Activated T-helper 1 cell treated with anti-CD3 and anti-CD28 coated beads, Interleukin-12 subunit alpha, Interleukin-12 subunit beta, Interleukin-2, Interleukin-4 antibody, amounts not matched to agents 30 ng/mL and 10 ng/mL and 1 ng/mL, durations not matched to agents 14 hours and 24 hours and 36 hours (primary cell): Measurements from ENCODE around the gene LRRC51. TPM values are rescaled to one million over a fixed set of nuclear protein-coding genes. Genes with fewer than 3 reads are reported as not detected.
"Not testable (repeated sequence)": the region's sequence is repeated elsewhere in the genome, so short reads cannot be mapped to it uniquely, and the experiment has no call there.

Experiments used
- DNase-seq: peaks from one replicate; pipeline ENCODE4 v3.0.0; 2021; ENCODE audit warnings: low spot score
- H3K27ac Mint-ChIP-seq: one replicate; pipeline ENCODE4 v1.8.0; 2021; ENCODE audit warnings: mild to moderate bottlenecking, mixed read lengths
- H3K27me3 Mint-ChIP-seq: one replicate; pipeline ENCODE4 v1.8.0; 2022; ENCODE audit warnings: mild to moderate bottlenecking, moderate library complexity, mixed read lengths; ENCODE audit not compliant: insufficient read depth
- H3K36me3 Mint-ChIP-seq: one replicate; pipeline ENCODE4 v1.8.0; 2021; ENCODE audit warnings: low read depth, mixed read lengths
- H3K4me1 Mint-ChIP-seq: one replicate; pipeline ENCODE4 v1.8.0; 2021; ENCODE audit warnings: low read depth, mixed read lengths
- H3K4me3 Mint-ChIP-seq: one replicate; pipeline ENCODE4 v1.8.0; 2021; ENCODE audit warnings: mild to moderate bottlenecking, moderate library complexity, mixed read lengths
- H3K9me3 Mint-ChIP-seq: one replicate; pipeline ENCODE4 v1.8.0; 2021; ENCODE audit warnings: mixed read lengths
- intact Hi-C: fragments of 100-400 bp; cut with micrococcal nuclease; formaldehyde crosslinking; loops from one replicate; pipeline ENCODE4 v1.15.1; 2024
- total RNA-seq: library from RNA; stranded (reverse); gene quantifications from 2 replicates; pipeline ENCODE4 v1.2.3, GENCODE V29; 2022

Gene LRRC51
- total RNA-seq, 1 donor from 2014 or later, result 8.2 TPM

GRCh38 chr11:72119198-72119597, 38.5 kb downstream of the LRRC51 start:
- intact Hi-C loops, result no loop called here
- H3K9me3 Mint-ChIP-seq, result no peaks in the 10 kb centered on the region
- H3K27me3 Mint-ChIP-seq, result peaks cover 2% of the 10 kb centered on the region
- no peak overlapping the region for H3K27ac Mint-ChIP-seq
- no peaks in the 10 kb centered on the region for H3K4me1 Mint-ChIP-seq
- no peak overlapping the region for H3K4me3 Mint-ChIP-seq
- DNase-seq, result no peak
- peaks cover under 1% of the 10 kb centered on the region for H3K36me3 Mint-ChIP-seq

GRCh38 chr11:72120930-72121329, 40.3 kb downstream of the LRRC51 start:
- intact Hi-C loops, result no loop called here
- no peaks in the 10 kb centered on the region for H3K9me3 Mint-ChIP-seq
- DNase-seq, result no peak
- H3K4me1 Mint-ChIP-seq, result no peaks in the 10 kb centered on the region
- H3K27me3 Mint-ChIP-seq, result peaks cover 8% of the 10 kb centered on the region
- no peak overlapping the region for H3K27ac Mint-ChIP-seq
- H3K36me3 Mint-ChIP-seq, result peaks cover 2% of the 10 kb centered on the region
- H3K4me3 Mint-ChIP-seq, result no peak overlapping the region

- Mint-ChIP-seq H3K27ac (no peak overlapping the region), H3K9me3 (peaks cover 1% of the 10 kb centered on the region), H3K27me3 (peaks cover 10% of the 10 kb centered on the region), H3K36me3 (peaks cover 2% of the 10 kb centered on the region), H3K4me1 (no peaks in the 10 kb centered on the region), H3K4me3 (no peak overlapping the region)
- intact Hi-C loops, result no loop called here
- DNase-seq, result no peak
These were observed 42.0 kb downstream of the LRRC51 start for GRCh38 chr11:72122607-72123006.

GRCh38 chr11:72123117-72123653, 42.5 kb downstream of the LRRC51 start:
- peaks cover 10% of the 10 kb centered on the region for H3K27me3 Mint-ChIP-seq
- DNase-seq, result no peak
- no peak overlapping the region for H3K4me3 Mint-ChIP-seq
- H3K27ac Mint-ChIP-seq, result no peak overlapping the region
- no peaks in the 10 kb centered on the region for H3K4me1 Mint-ChIP-seq
- peaks cover 5% of the 10 kb centered on the region for H3K9me3 Mint-ChIP-seq
- intact Hi-C loops, result no loop called here
- peaks cover 2% of the 10 kb centered on the region for H3K36me3 Mint-ChIP-seq

- intact Hi-C loops, result no loop called here
- DNase-seq, result no peak
- Mint-ChIP-seq H3K36me3 (peaks cover 3% of the 10 kb centered on the region), H3K27me3 (peaks cover 16% of the 10 kb centered on the region), H3K9me3 (peaks cover 12% of the 10 kb centered on the region), H3K27ac (no peak overlapping the region), H3K4me3 (no peak overlapping the region), H3K4me1 (no peaks in the 10 kb centered on the region)
These were observed 43.4 kb downstream of the LRRC51 start for GRCh38 chr11:72124046-72124445.

- Mint-ChIP-seq H3K4me1 (no peaks in the 10 kb centered on the region), H3K27ac (no peak overlapping the region), H3K9me3 (peaks cover 15% of the 10 kb centered on the region), H3K4me3 (no peak overlapping the region), H3K27me3 (peaks cover 19% of the 10 kb centered on the region), H3K36me3 (peaks cover 5% of the 10 kb centered on the region)
- no peak for DNase-seq
- intact Hi-C loops, result no loop called here
These were observed 45.3 kb downstream of the LRRC51 start for GRCh38 chr11:72125956-72126355.

- Mint-ChIP-seq H3K27ac (no peak overlapping the region), H3K36me3 (peaks cover 5% of the 10 kb centered on the region), H3K4me3 (no peak overlapping the region), H3K9me3 (peaks cover 15% of the 10 kb centered on the region), H3K4me1 (no peaks in the 10 kb centered on the region), H3K27me3 (peaks cover 21% of the 10 kb centered on the region)
- no peak for DNase-seq
- intact Hi-C loops, result no loop called here
These were observed 47.3 kb downstream of the LRRC51 start for GRCh38 chr11:72127923-72128322.

GRCh38 chr11:72129381-72129780, 48.7 kb downstream of the LRRC51 start:
- no peak for DNase-seq
- Mint-ChIP-seq H3K27me3 (peaks cover 21% of the 10 kb centered on the region), H3K9me3 (peaks cover 15% of the 10 kb centered on the region), H3K36me3 (peaks cover 3% of the 10 kb centered on the region), H3K4me3 (no peak overlapping the region), H3K27ac (no peak overlapping the region), H3K4me1 (no peaks in the 10 kb centered on the region)
- intact Hi-C loops, result no loop called here

GRCh38 chr11:72132646-72133045, 52.0 kb downstream of the LRRC51 start:
- intact Hi-C loops, result no loop called here
- Mint-ChIP-seq H3K36me3 (peaks cover 3% of the 10 kb centered on the region), H3K9me3 (peaks cover 17% of the 10 kb centered on the region), H3K27ac (no peak overlapping the region), H3K4me1 (peaks cover 6% of the 10 kb centered on the region), H3K4me3 (no peak overlapping the region), H3K27me3 (peaks cover 12% of the 10 kb centered on the region)
- DNase-seq, result no peak

- H3K27me3 Mint-ChIP-seq, H3K36me3 Mint-ChIP-seq: not testable (repeated sequence)
These were observed 54.8 kb downstream of the LRRC51 start, which contains the start of gene FOLR3 for GRCh38 chr11:72135473-72135872. TSS of gene FOLR3 (plus strand) at chr11:72135725. CDS start at chr11:72135953, 228 bp downstream.

GRCh38 chr11:72135891-72136683, 55.4 kb downstream of the LRRC51 start:
- peaks cover 3% of the 10 kb centered on the region for H3K9me3 Mint-ChIP-seq
- no peak for DNase-seq

More at GRCh38 chr11:72135473-72135872, 54.8 kb downstream of the LRRC51 start, which contains the start of gene FOLR3:
- DNase-seq, H3K4me3 Mint-ChIP-seq, H3K9me3 Mint-ChIP-seq, H3K27ac Mint-ChIP-seq, intact Hi-C loops: not testable (repeated sequence)
- H3K4me1 Mint-ChIP-seq, result peaks cover 11% of the 10 kb centered on the region

GRCh38 chr11:72136684-72137262, 56.1 kb downstream of the LRRC51 start:
- Mint-ChIP-seq H3K27ac (no peak overlapping the region), H3K4me3 (no peak overlapping the region), H3K27me3 (peaks cover 5% of the 10 kb centered on the region), H3K9me3 (peaks cover 3% of the 10 kb centered on the region), H3K4me1 (peaks cover 23% of the 10 kb centered on the region), H3K36me3 (no peaks in the 10 kb centered on the region)
- intact Hi-C loops, result no loop called here
- no peak for DNase-seq

More at GRCh38 chr11:72135891-72136683, 55.4 kb downstream of the LRRC51 start:
- Mint-ChIP-seq H3K27ac (no peak overlapping the region), H3K36me3 (no peaks in the 10 kb centered on the region), H3K4me3 (no peak overlapping the region), H3K4me1 (peaks cover 17% of the 10 kb centered on the region), H3K27me3 (peaks cover 4% of the 10 kb centered on the region)
- intact Hi-C loops, result no loop called here

- Mint-ChIP-seq H3K36me3 (no peaks in the 10 kb centered on the region), H3K4me1 (peaks cover 31% of the 10 kb centered on the region), H3K9me3 (peaks cover 3% of the 10 kb centered on the region), H3K27me3 (peaks cover 12% of the 10 kb centered on the region), H3K27ac (no peak overlapping the region), H3K4me3 (no peak overlapping the region)
- intact Hi-C loops, result no loop called here
- DNase-seq, result no peak
These were observed 58.3 kb downstream of the LRRC51 start for GRCh38 chr11:72138821-72139390.
